HG03045 (cell line): ENCODE data around the gene MOK.

Experiments
- ATAC-seq: cut with Tn5 transposase; IDR thresholded peaks from one replicate; pipeline ENCODE4 v1.9.1; 2021; ENCODE audit warnings: mild to moderate bottlenecking, moderate library complexity; ENCODE audit not compliant: unreplicated experiment

Gene MOK

GRCh38 chr14:102183886-102184285 lies 121.1 kb downstream of the MOK start:
- no peak for ATAC-seq

- ATAC-seq, result no peak
These were observed 121.9 kb downstream of the MOK start for GRCh38 chr14:102182936-102183619.

- no peak for ATAC-seq
These were observed 122.8 kb downstream of the MOK start for GRCh38 chr14:102182190-102182589.

- ATAC-seq, result no peak
These were observed 123.8 kb downstream of the MOK start for GRCh38 chr14:102181187-102181586.

- ATAC-seq, result no peak
These were observed 124.5 kb downstream of the MOK start for GRCh38 chr14:102180248-102180998.
